ENCODE data around the gene CENPF. TPM values are rescaled to one million over a fixed set of nuclear protein-coding genes. Genes with fewer than 3 reads are reported as not detected.
"Not testable (repeated sequence)": the region's sequence is repeated elsewhere in the genome, so short reads cannot be mapped to it uniquely, and the experiment has no call there.

CENPF gene
- total RNA-seq, 1 donor from 2014 or later, result 0.97 TPM

DNA sequence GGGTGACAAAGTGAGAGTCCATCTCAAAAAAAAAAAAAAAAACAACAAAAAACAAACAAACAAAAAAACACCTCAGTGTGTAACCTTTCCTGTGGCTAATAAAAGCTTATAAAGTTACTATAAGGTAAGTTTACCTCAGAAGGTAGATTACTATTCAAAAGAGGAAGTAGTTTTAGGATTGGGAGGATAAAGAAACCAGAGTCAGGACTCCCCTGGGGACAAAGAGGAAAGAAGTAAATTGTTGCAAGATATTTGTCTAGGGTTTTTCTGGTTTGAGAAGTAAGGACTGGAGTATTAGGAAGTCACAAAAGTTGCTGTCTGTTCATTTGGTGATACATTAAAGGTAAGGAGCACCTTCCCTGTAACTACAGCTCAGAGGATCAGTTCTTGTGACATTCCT lies 23.8 kb upstream of the CENPF start:
- DNase-seq (ENCODE audit: missing footprints) (no peak), ATAC-seq (no peak)
- intact Hi-C loops (cut with DNase I), result no loop called here

DNA sequence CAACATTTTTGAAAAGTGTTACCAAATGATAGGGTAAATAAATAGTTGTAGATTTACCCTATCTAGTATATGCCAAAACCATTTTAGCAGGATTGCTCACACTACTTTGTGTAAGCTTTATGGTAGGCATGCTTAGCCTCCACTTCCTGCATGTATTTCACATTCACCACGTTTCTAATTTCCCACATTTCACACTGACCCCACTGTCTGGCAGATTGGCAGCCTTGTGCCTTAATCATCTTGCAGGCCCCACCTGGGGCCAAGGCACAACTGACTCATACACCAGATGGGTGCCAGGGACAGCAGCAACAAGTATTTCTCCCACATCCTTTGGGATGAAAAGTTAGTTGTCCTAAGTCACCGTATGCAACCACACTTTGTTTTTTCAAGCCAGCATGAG lies 21.2 kb upstream of the CENPF start:
- ATAC-seq (no peak), DNase-seq (ENCODE audit: missing footprints) (no peak)
- intact Hi-C loops (cut with DNase I), result no loop called here

DNA sequence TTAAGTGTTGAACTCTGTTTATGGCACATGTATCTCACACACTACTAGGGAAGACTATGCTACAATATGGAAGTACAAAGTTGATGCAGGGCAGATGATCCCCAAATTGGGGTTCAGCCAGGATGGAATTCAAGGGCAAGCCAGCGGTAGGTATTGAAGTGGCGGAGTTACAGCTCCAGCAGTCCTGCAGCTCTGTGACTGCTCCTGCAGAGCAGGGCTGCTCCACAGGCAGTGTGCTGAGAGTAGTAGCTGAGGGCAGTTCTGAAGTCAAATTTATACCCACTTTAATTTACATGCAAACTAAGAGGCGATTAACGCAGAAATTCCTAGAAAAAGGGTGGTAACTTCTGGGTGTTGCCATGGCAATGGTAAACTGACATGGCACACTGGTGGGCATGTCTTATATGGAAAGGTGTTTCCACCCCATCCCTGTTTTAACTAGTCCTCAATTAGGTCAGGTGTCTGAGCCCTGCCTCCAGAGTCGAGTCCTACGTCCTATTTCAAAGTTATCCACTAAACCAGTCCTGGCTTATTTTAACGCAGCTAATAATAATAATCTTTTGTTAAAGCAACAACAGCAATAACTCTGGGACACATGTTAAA lies 20.6 kb upstream of the CENPF start:
- intact Hi-C loops (cut with DNase I), result no loop called here
- ATAC-seq, result no peak
- no peak for DNase-seq (ENCODE audit: missing footprints)

DNA sequence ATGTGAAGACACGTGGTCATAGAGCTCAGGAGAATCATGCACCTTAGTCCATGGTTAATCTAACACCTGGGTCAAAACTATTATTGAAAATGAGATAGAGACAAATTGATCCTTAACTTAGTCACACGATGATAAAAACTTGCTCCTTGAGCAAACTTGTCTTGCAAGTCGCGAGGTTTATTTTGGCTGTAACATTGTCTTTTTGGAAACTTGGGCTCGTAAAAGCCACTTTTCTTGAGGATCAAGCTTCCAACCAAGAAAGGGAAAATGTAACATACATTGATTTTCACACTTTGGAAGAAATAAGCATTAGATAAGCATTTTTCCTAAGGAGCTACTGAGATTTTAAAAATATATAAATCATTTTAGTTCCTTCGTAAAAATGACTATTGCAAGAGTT lies 19.9 kb upstream of the CENPF start:
- DNase-seq (ENCODE audit: missing footprints), result no peak
- no peak for ATAC-seq
- intact Hi-C loops (cut with DNase I), result no loop called here

DNA sequence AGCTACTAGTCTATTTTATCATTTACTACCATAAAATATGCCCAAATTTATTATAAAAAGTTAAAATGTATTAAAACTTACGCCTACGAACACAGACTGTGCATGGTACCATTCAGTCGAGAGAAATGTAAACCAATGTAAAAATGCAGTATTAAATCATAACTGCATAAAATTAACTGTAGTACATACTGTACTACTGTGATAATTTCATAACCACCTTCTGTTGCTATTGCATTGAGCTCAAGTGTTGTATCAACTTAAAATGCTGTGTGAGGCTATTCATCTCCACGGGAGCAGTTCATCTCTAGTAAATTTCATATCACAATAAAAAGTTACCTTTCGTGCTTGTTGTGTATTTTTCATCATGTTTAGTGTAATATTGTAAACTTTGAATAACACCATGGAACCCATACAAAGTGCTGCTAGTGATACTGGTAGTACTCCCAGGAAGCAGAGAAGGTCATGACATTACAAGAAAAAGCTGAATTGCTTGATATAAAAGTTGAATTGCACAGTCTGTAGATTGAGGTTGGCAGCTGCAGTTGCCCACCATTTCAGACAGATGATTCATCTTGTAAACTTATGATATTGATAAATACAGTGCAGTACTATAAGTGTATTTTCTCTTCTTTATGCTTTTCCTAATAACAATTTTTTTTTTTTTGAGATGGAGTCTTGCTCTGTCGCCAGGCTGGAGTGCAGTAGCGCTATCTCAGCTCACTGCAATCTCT lies 19.0 kb upstream of the CENPF start:
- intact Hi-C loops (cut with DNase I), result loop anchor here (2.0 kb wide), 1 partner anchor 251 kb away; no protein-coding TSS in a partner anchor
- ATAC-seq, result no peak
- no peak for DNase-seq (ENCODE audit: missing footprints)

DNA sequence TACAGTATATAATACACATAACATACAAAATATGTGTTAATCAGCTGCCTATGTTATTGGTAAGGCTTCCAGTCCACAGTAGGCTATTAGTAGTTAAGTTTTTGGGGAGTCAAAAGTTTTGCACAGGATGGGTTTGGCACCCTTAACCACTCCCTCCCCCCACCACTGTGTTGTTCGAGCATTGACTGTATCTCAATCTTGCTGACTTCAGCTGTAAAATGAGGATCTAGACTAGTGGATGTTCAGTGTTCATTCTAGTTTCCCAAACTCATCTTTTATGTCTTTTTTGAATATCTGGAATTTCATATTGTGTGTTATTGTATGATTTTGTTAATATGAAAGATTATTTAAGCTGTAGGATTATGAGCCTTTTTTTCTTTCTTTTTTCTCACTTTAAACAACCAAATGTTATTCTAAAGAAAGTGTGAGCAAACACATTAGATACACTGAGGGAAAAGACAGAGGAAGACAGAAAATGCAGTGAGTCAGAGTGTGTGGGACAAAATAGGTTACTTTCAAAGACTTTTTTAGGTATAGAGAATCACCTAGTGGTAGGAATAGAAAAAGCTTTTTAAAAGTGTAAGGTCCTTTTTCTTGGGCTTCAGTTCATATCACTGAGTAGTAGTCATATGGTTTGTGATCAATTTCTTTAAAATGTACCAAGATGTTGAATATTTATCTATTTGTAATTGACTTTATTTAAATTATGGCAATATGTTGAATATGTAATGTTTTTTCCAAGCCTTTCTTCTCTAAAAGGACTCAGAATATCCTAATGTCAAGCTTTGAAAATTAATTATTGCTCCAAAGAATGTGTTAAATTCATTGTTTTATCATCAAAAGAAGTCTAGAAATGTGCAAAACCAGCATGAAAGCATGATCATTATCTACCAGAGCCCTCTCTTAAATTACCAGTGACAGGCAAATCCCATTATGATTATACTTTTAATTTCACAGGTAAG lies 17.9 kb upstream of the CENPF start:
- no peak for DNase-seq (ENCODE audit: missing footprints)
- intact Hi-C loops (cut with DNase I), result loop anchor here (1.0 to 5.0 kb wide), 4 partner anchors 197 to 371 kb away; no protein-coding TSS in a partner anchor
- ATAC-seq, result peak; percentile 67

DNA sequence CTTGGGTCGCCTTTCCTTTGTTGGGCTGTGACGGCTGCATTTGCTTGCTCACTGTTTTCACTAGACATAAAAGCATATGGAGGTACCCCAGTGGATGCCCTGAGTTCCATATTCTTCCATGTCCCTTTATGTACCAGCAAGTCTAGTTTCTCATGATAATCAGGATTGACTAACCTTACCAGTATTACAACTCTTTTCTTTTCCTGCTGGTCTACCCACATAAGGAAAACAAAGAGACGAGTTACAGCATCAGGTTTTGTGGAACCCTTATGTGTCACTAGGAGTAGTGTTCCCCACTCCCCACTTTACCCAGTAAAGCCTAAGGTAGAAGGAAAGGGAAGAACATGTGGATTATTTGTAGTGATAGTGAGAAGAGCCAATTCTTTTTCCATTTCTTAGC lies 16.4 kb upstream of the CENPF start:
- DNase-seq (ENCODE audit: missing footprints), result no peak
- no peak for ATAC-seq
- intact Hi-C loops (cut with DNase I), result loop anchor here (5.0 kb wide), 1 partner anchor 324 kb away; no protein-coding TSS in a partner anchor

DNA sequence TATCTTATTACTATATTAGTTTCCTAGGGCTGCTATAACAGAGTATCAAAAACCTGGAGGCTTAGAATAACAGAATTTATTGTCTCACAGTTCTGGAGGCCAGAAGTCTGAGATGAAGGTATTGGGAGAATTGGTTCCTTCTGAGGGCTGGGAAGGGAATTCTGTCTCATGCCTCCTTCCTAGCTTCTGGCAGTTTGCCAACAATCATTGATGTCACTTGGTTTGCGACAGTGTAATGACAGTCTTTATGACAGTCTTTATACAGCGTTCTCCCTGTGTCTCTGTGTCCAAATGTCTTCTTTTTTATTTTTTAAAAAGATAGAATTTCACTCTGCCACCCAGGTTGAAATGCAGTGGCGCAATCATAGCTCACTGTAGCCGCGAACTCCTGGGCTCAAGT lies 15.8 kb upstream of the CENPF start:
- intact Hi-C loops (cut with DNase I), result loop anchor here (5.0 kb wide), 1 partner anchor 325 kb away; no protein-coding TSS in a partner anchor
- DNase-seq (ENCODE audit: missing footprints) (no peak), ATAC-seq (no peak)

DNA sequence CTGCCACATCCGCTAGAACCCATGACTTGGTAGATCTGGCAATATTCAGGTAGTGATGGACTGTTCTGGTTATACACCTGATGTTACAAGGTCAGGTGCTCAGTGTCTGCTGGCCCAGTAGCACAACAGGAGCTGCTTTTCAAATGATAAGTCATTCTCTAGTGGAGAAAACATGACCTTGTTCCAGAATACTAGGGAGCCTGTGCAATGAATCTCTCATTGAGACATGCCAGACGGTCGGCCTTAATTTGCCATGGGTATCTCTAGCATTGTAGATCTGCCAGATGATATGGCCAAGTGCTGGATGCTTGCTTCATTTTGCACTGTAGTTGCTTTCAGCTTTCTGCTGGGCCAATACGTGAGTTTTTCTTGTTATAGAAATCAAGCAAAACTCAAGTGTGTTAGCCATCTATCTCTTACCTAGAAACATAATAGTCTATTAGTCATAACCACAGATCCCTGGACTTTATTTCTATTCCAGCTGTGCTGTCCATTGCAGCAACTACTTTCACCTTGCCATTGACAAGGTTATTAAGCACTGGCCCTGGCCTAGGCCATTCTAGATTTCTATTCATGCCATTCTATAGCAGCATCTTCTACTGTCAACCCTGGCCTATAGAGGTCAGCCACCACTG lies 13.9 kb upstream of the CENPF start:
- ATAC-seq (no peak), DNase-seq (ENCODE audit: missing footprints) (no peak)

DNA sequence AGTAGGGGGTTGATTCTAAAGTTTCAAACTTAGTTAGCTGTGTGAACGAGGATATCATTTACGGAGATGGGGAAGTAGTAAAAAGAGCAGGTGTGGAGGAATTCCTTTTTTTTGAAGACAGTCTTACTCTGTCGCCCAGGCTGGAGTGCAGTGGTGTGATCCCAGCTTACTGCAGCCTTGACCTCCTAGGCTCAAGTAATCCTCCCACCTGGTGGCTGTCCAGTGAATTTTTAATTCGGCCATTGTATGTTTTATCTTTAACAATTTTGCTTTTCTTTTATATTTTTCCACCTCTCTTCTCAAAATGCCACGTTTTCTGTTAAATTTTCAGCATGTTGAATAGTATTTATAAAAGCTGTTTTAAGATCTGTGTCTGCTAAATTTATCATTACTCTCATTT lies 12.3 kb upstream of the CENPF start:
- DNase-seq (ENCODE audit: missing footprints), result no peak
- ATAC-seq, result no peak
- intact Hi-C loops (cut with DNase I), result no loop called here

More for the DNA sequence above, 13.9 kb upstream of the CENPF start:
- intact Hi-C loops (cut with DNase I), result loop anchor here (5.0 kb wide), 1 partner anchor 327 kb away; no protein-coding TSS in a partner anchor

DNA sequence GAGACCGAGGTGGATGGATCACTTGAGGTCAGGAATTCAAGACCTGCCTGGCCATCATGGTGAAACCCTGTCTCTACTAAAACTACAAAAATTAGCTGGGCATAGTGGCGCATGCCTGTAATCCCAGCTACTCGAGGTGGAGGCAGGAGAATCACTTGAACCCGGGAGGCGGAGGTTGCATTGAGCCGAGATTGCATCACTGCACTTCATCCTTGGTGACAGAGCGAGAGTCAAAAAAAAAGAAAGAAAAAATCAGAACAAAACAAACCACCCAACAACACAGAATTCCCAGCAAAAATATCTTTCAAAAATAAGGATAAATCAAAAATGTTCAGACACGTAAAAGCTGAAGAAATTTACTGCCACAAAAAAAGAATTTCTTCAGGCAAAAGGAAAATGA lies 11.1 kb upstream of the CENPF start:
- ATAC-seq; DNase-seq (ENCODE audit: missing footprints); intact Hi-C loops (cut with DNase I): not testable (repeated sequence)

DNA sequence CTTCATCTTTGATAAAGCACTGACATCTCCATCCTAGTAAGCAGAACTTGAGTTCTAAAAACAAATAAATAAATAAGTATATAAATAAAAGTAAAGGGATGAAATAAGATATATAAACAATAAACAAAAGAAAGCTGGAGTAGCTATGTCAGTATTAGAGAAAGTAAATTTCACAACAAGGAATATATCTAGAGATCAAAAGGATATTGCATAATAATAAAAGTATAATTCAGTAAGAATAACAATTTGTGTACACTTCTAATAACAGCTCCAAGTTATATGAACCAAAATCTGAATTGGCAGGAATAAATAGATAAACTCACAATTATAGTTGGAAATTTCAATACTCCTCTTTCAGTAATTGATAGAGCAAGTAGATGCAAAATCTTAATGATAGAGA lies 9.8 kb upstream of the CENPF start:
- intact Hi-C loops (cut with DNase I), result no loop called here
- DNase-seq (ENCODE audit: missing footprints) (no peak), ATAC-seq (no peak)

DNA sequence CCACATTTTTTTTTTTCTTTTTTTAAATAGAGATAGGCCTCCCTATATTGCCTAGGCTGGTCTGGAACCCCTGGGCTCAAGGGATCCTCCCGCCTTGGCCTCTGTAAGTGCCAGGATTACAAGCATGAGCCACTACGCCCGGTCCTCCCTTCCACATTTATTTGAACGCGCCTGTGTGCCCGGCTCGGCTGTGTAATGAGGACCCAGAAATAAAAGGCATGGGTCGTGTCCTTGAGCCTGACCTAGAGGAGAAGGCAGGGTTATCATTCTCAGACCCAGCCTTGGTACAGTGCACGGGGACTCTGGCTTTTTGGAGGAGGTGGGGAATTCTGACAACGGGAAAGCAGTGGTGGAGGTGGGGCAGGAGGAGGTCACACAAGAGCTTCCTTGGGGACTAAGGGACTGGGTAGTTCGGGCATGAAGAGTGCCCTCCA lies 841 bp downstream of the CENPF start:
- intact Hi-C loops (cut with DNase I), result no loop called here
- DNase-seq (ENCODE audit: missing footprints), result no peak
- no peak for ATAC-seq

DNA sequence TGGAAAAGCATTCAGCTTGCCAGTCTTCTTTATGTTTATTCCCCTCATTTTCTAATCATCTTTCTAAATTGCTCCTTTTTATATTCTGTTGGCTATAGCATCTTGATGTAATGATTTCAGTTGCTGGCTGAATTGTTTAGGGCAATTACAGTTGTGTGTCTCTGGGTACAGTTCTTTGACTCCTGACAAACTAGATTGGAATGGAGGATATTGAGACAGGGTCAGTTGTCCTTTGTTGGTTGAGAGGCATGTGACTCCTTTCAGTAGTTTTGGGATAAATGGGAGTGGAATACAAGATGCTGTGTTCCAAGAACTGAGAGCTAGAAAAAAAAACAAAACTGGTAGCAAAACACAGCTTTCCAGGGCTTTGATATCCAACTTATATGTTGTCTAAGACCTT lies 1.5 kb downstream of the CENPF start:
- intact Hi-C loops (cut with DNase I), result no loop called here
- ATAC-seq, result no peak

DNA sequence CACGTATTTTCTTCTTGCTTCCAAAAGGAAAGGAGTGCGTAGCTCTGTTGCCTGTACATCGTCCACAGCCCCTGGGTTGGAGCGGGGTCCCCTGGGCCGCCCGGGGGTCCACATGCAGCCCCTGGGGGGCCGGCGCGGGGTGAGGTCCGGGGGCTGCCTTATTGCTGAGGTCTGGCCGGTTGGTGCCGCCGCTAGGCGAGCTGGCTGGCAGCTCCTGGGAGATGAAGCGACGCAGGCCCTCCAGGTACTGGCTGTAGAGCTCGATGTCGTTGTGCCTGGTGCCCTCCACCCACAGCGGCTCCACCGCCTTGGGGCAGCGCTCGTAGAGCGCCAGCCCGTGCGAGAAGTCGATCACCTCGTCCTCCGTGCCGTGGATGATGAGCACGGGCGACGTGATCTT lies 2.5 kb downstream of the CENPF start:
- intact Hi-C loops (cut with DNase I); ATAC-seq; DNase-seq (ENCODE audit: missing footprints): not testable (repeated sequence)

More for the DNA sequence above, 1.5 kb downstream of the CENPF start:
- DNase-seq (ENCODE audit: missing footprints), result no peak

DNA sequence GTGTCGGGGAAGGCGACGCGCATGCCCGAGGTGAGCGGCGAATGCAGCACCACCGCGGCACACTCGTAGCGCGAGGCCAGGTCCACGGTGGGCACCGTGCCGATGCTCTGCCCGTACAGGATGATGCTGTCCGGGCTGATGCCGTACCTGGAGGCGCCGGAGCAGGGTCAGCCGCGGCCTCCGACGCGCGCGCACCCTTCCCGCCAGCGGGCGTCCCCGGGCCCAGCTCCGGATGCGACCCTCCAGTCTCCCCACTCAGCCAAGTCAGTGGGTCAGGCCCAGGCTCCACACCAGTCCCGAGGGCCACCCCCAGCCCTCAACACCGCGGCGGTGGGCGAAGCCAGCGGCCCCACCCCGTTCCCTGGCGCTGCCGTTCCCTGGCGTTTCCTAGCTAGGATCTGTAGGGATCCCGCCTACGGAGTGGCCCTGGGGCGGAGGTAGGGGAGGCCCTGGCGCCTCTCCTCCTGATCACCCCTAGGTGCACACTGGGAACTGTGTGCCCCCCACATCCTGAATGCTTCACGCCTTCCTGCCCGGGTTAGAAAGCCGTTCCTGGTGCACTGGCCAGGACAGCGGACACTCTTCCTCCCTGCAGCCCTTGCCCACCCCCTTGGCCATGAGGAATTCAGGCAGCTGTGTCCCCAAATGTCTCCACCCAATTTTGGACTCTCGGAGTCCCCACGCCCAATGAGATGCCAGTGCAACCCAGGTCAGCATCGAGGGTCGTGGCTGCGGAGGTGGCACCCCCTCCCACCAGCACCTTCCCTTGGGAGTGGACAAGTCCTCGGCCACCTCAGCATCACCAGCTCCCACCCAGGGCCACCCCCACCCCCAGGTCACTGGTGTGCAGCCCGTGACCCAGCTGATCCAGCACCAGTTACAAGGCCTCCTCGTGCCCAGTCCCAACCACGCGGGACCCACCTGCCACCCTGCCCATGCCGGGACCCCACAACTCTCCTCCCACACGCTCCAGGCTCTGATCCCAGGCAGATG lies 3.2 kb downstream of the CENPF start:
- intact Hi-C loops (cut with DNase I); ATAC-seq; DNase-seq (ENCODE audit: missing footprints): not testable (repeated sequence)

DNA sequence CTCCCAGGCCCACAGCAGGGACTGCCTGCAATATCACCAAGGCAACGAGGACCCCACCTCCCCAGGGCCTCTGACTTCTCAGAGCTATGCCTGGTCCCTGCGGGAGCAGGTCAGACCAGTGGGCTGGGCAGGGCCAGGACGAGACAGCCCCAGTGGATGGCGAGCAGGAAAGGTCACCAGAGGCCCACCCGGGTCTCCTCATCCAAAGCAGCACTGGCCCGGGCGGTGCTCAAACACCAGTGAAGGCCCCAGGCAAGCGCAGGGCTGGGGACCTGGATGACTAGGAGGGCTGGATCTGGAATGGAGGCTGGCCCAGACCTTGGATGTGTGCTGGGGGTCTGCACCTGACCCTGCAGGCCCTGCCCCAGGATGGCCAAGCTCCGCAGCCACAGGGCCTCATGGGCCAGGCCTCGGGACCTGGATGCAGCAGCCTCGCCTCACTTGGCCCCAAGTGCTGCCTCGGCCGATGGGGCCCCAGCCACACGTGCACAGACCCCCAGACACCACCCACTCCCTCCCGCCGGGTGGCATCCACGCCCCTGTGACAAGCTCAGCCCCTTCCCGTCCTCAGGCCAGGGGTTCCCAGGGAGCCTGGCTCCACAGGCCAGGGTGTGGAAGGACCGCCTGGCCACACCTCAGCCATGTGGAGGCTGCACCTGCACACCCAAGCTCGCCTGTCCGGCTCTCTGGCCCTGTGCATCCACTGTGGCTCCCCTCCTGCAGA lies 4.7 kb downstream of the CENPF start:
- ATAC-seq; DNase-seq (ENCODE audit: missing footprints); intact Hi-C loops (cut with DNase I): not testable (repeated sequence)
